ENCODE measurements around the gene MYRFL. TPM values are rescaled to one million over a fixed set of nuclear protein-coding genes. Genes with fewer than 3 reads are reported as not detected.

Gene MYRFL
- polyA plus RNA-seq, 1 donor from 2014 or later, result not detected

- Histone ChIP-seq H3F3A (ENCODE audit: insufficient read depth, low read length, poor library complexity, severe bottlenecking) (no peaks in the 10 kb centered on the region), H3K4me3 (ENCODE audit: low read length) (no peak overlapping the region), H3K27ac (ENCODE audit: low read length) (no peak overlapping the region), H3K36me3 (ENCODE audit: insufficient read depth, low read length) (no peaks in the 10 kb centered on the region), H3K9ac (ENCODE audit: low read length) (no peak overlapping the region), H3K9me3 (ENCODE audit: low read length) (no peaks in the 10 kb centered on the region), H4K20me1 (ENCODE audit: insufficient read depth) (no peaks in the 10 kb centered on the region), H3K4me2 (ENCODE audit: low read length) (no peak overlapping the region), H3K27me3 (ENCODE audit: insufficient read depth, low read depth, low read length) (no peaks in the 10 kb centered on the region), H3K9me2 (ENCODE audit: insufficient read depth, low read length) (no peaks in the 10 kb centered on the region), H3K79me2 (replicated peaks; ENCODE audit: insufficient read depth, low read length) (no peaks in the 10 kb centered on the region), H2AFZ (ENCODE audit: low read depth, low read length) (no peak overlapping the region)
- TF ChIP-seq EZH2 (IDR thresholded peaks at IDR 0.05; ENCODE audit: borderline replicate concordance, insufficient read depth, low read length, poor library complexity, severe bottlenecking) (no peak), POLR2AphosphoS5 (IDR thresholded peaks at IDR 0.05) (no peak), RAD21 (conservative IDR thresholded peaks at IDR 0.05) (no peak), EP300 (conservative IDR thresholded peaks at IDR 0.05; ENCODE audit: poor library complexity, severe bottlenecking) (no peak), SMC3 (conservative IDR thresholded peaks at IDR 0.05; ENCODE audit: poor library complexity) (no peak), REST (IDR thresholded peaks at IDR 0.05; ENCODE audit: borderline replicate concordance) (no peak), MXI1 (conservative IDR thresholded peaks at IDR 0.05; ENCODE audit: poor library complexity, severe bottlenecking) (no peak), TAF1 (IDR thresholded peaks at IDR 0.05; ENCODE audit: low read depth) (no peak)
- TF ChIP-seq, protein P1, sequence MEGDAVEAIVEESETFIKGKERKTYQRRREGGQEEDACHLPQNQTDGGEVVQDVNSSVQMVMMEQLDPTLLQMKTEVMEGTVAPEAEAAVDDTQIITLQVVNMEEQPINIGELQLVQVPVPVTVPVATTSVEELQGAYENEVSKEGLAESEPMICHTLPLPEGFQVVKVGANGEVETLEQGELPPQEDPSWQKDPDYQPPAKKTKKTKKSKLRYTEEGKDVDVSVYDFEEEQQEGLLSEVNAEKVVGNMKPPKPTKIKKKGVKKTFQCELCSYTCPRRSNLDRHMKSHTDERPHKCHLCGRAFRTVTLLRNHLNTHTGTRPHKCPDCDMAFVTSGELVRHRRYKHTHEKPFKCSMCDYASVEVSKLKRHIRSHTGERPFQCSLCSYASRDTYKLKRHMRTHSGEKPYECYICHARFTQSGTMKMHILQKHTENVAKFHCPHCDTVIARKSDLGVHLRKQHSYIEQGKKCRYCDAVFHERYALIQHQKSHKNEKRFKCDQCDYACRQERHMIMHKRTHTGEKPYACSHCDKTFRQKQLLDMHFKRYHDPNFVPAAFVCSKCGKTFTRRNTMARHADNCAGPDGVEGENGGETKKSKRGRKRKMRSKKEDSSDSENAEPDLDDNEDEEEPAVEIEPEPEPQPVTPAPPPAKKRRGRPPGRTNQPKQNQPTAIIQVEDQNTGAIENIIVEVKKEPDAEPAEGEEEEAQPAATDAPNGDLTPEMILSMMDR (IDR thresholded peaks at IDR 0.05; ENCODE audit: poor library complexity, severe bottlenecking), result no peak
Observed at GRCh38 chr12:69921831-69922230, 96.8 kb downstream of the MYRFL start.

GRCh38 chr12:69922999-69923398, 98.0 kb downstream of the MYRFL start:
- Histone ChIP-seq H3F3A (ENCODE audit: insufficient read depth, low read length, poor library complexity, severe bottlenecking) (no peaks in the 10 kb centered on the region), H3K4me3 (ENCODE audit: low read length) (no peak overlapping the region), H3K4me2 (ENCODE audit: low read length) (no peak overlapping the region), H2AFZ (ENCODE audit: low read depth, low read length) (no peak overlapping the region), H3K9ac (ENCODE audit: low read length) (no peak overlapping the region), H3K9me2 (ENCODE audit: insufficient read depth, low read length) (no peaks in the 10 kb centered on the region), H3K9me3 (ENCODE audit: low read length) (no peaks in the 10 kb centered on the region), H3K27me3 (ENCODE audit: insufficient read depth, low read depth, low read length) (no peaks in the 10 kb centered on the region), H3K79me2 (replicated peaks; ENCODE audit: insufficient read depth, low read length) (no peaks in the 10 kb centered on the region), H3K36me3 (ENCODE audit: insufficient read depth, low read length) (no peaks in the 10 kb centered on the region), H3K27ac (ENCODE audit: low read length) (no peak overlapping the region), H4K20me1 (ENCODE audit: insufficient read depth) (no peaks in the 10 kb centered on the region)
- no peak for TF ChIP-seq POLR2AphosphoS5 (IDR thresholded peaks at IDR 0.05)
- TF ChIP-seq, protein P1 (IDR thresholded peaks at IDR 0.05; ENCODE audit: poor library complexity, severe bottlenecking), result no peak
- TF ChIP-seq REST (IDR thresholded peaks at IDR 0.05; ENCODE audit: borderline replicate concordance), result no peak
- TF ChIP-seq SMC3 (conservative IDR thresholded peaks at IDR 0.05; ENCODE audit: poor library complexity), result no peak
- no peak for TF ChIP-seq TAF1 (IDR thresholded peaks at IDR 0.05; ENCODE audit: low read depth)
- TF ChIP-seq RAD21 (conservative IDR thresholded peaks at IDR 0.05), result no peak
- TF ChIP-seq EP300 (conservative IDR thresholded peaks at IDR 0.05; ENCODE audit: poor library complexity, severe bottlenecking), result no peak
- no peak for TF ChIP-seq MXI1 (conservative IDR thresholded peaks at IDR 0.05; ENCODE audit: poor library complexity, severe bottlenecking)
- no peak for TF ChIP-seq EZH2 (IDR thresholded peaks at IDR 0.05; ENCODE audit: borderline replicate concordance, insufficient read depth, low read length, poor library complexity, severe bottlenecking)
